NCI-H1105 treated with DMSO at 0.1 percent for 48 hours (cell line): ENCODE data around the gene DUSP22.

Experiments used
- DNase-seq: peaks from one replicate; lab custom pipeline; 2025; lab: John Stamatoyannopoulos, UW

Gene DUSP22

GRCh38 chr6:340186-340955, 48.1 kb downstream of the DUSP22 start:
- DNase-seq: no peak

DNA sequence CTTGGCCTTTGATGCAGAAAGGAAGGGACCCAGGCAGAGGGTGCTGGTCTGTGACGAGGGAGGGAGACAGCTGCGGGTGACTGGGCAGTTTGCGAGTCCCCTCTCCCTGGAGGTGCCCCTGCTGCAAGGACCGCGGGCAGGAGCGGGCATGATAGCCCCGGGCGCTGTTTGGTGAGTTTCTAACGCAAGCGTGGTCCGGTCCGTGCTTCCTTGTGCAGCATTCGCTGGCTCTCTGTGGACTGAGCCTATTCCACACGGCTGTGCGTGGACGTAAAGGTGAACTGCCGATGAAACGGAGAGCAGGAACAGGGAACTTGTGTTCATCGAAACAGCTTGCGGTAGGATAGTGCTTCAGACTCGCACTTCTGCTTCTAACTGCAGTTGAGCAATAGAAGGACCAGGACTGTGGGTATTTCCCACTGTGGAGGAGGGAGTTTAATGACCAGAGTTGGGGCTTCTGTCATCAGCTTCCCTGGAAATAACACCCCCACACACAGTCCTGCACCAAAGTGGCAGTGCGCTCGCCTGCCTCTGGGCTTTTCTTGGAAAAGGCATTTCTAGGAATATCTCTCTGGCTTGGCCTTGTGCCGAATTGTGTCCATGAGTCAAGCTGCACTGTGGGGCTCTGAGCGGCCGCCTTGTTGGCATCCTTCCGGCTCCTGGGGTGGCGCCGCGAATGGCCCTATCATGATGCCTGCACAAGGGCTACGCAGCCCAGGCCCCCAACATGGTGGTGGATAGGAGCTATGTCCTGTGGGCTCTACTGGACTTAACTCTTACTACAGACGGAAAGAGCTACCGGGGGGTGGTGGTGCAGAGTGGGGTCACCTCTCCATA, 48.9 kb downstream of the DUSP22 start:
- no peak for DNase-seq

DNA sequence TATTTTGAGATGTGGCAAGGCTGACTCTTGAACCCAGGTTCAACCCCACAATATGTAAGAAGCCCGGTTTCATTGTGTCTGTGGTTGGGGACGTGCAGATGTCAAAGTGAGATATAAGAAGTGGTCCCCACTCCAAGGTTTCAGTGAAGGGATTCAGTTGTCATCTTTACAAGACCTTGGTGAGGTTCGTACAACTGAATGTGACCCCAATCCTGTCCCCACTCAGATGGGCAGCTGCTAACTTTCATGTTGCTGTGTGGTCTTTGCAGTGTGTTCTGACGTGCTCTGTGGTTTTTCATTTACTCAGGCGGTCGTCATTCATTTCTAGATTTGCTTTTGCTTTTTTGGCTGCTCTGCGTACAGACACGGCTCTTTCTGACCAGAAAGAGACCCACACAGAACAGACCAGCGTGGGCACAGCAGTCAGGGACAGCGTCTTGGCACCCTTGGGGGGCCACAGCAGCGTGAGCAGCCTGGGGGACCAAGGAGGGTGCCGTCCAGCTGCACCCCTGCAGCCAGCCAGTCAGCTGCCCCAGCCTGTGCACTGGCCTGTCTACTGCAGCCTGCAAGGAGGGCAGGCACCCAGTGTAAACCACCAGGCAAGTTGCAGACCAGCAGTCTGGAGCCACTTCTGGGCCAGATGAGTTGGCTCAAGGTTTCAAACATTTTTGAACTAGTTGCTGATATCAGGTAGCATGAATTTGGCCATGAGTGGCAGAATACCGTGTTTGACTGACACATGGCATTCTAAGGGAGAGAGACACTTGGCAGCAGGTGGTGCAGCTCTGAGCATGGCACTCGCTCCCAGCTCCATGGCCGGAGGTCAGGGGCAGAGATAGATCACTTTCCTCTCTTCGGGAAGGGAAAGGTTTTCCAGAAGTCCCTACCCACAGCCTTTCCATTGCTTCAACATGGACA, 49.9 kb downstream of the DUSP22 start:
- no peak for DNase-seq

- DNase-seq: no peak
These were observed 50.5 kb downstream of the DUSP22 start for GRCh38 chr6:342832-343179.

- no peak for DNase-seq
These were observed 51.1 kb downstream of the DUSP22 start for GRCh38 chr6:343226-343935.

- no peak for DNase-seq
These were observed 51.9 kb downstream of the DUSP22 start for GRCh38 chr6:343960-344815.

DNA sequence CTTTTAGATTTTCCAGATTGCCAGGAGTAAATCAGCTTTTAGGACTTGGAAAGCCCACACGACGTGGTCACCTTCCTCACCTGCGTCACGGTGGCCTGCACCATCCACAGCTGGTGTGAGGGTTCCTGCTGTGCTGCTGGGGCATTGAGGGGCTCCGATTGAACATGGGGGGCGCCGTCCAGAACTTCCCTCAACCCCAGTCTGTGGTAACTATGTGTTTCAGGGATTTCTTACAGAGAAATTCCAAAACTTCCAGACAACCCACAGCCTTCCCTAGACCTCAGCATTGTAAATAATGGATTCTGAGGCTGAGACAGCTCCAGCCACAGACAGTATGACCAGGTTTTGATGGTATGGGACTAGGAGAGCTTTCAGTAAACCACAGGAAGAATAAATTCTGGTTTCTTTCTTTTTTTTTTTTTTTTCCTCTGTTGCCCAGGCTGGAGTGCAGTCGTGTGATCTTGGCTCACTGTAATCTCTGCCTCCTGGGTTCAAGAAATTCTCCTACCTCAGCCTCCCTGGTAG, 52.6 kb downstream of the DUSP22 start:
- DNase-seq: no peak

DNA sequence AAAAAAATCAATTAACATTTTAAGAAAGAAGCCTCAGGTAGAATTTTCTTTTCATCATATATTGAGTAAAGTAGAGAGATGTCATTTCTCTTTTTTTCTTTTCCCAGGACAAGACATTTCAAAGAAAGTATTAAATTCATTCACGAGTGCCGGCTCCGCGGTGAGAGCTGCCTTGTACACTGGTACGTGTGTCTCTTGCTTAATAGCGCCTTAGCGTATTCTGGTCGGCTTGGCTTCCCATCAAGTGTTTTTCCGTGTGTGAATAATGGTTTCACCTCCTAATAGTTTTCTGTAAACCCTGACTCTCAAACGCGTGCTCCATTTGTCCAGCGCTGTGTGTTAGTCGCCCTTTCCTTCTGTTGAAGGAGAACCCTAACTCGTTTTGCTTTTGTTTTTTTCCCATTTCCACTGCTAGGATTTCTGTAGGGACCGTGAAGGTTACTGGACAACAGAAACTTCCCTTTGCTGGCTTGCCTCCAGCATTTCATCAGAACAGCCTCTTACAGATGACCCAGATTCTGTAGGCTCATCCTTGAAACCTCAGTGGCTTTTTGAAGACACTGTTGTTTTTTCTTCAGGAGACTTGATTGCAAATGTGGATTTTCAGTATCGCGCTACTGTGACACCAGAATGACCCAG, 53.6 kb downstream of the DUSP22 start:
- no peak for DNase-seq

- DNase-seq: no peak
These were observed 54.2 kb downstream of the DUSP22 start for GRCh38 chr6:346386-347030.

DNA sequence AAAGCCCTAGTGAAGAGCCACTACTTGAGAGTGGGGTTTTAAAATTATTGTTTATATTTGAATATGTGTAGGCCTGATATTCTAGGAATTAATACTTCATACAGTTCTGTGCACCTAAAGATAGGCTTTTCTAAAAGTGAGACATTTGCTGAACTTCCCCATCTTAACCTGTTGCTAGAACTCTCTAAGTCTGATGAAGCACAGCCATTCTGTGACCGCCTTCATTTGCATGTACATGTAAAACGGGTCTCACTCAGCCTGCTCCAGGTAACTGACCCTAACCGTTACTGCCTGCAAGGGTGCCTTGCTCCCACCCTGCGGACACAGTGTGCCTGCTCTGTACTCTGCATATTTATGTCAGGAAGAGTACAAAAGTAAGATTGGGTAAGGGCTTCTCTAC, 54.9 kb downstream of the DUSP22 start:
- DNase-seq: no peak

DNA sequence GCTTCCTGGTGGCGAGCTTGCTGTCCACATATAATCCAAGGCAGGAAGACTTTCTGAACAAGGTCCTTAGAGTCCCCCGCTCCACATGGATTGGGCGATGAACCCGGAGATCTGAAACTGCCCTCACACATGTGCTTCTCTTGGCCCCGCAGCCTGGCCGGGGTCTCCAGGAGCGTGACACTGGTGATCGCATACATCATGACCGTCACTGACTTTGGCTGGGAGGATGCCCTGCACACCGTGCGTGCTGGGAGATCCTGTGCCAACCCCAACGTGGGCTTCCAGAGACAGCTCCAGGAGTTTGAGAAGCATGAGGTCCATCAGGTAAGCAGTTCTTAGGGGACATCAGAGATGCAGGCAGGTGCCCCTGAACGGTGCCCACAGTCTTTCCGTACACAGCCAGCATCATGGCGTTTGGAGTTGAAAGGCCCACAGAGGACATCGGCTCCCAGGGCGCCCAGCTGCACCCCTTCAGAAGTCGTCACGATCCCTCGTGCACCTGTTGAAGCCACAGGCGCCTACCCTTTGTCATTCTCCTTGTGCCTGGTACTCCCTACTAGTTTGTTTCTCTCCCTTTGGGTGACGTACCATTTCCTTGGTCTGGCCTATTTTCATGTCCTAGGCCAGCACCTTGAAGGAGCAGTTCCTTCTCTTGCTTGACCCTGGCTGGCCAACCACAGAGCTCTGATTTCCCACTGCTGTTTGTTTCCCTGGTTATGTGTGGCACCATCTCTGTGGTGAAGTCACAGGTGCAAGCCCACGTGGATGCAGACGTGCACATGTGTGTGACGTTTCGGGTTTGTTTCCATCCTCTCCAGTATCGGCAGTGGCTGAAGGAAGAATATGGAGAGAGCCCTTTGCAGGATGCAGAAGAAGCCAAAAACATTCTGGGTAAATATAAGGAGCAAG, 55.9 kb downstream of the DUSP22 start:
- DNase-seq: no peak

- DNase-seq: no peak
These were observed 56.6 kb downstream of the DUSP22 start for GRCh38 chr6:348860-349396.

- no peak for DNase-seq
These were observed 57.2 kb downstream of the DUSP22 start for GRCh38 chr6:349491-349921.

DNA sequence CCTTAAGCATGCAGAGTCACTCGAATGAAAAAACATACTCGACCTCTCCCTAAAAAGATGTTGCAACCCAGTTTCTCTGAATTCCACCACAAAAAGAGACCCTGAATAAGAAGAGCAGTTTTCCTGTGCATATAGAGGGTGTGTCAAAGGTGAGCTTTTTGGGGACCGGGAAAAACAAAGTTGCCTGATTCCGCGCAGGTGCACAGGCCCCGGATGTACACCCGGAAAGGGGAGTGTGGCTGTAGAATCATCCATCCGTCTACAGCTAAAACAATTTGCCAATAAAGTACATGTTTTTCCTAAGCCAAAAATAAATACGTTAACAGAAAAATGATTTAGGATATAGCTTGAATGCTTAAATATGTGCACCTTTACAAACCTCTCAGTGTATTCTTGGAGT, 58.1 kb downstream of the DUSP22 start:
- DNase-seq: no peak

DNA sequence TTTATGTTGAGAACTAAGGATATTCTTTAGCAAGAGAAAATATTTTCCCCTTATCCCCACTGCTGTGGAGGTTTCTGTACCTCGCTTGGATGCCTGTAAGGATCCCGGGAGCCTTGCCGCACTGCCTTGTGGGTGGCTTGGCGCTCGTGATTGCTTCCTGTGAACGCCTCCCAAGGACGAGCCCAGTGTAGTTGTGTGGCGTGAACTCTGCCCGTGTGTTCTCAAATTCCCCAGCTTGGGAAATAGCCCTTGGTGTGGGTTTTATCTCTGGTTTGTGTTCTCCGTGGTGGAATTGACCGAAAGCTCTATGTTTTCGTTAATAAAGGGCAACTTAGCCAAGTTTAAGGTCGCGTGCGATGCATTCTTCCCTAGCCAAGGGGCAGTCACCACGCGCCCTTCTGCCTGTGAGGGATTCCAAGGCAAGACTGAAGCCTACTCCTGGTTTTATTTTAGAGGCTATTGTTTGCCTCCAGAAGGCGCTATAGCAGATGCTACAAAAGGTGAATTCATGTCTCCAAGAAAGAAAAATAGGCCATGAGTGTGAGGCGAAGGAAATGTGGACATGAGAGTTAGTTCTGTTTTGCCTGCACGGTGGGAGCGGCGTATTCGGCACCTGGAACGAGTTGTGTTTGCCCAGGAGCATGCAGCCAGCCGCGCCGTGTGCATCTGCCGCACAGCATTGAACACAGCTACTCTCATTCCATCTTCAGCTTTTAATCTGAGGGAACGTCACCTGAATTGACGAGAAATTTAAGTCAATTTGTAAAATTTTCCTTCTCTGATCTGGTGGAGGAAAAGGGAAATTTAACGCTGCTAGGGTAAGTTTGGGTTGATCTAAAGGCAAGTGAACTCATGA, 59.0 kb downstream of the DUSP22 start:
- no peak for DNase-seq

DNA sequence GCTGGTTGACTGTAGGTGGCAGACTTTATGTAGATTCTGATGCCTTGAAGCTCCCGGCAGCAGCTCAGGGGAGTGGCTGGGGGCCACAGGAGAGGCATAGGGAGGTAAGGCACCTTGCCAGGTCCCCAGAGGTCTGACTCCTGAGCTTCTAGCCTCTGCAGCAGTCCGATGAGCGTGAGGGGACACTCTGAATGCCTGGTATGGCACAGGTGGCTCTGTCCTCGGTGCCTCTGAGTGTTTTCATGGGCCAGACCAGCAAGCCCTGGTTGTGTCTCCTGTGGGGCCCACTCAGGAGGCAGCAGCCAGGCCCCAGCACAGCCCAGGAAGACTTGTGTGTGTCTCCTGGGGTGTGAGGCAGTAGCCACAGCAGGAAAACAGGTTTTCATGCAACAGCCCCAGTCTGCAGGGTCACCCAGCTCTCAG, 59.6 kb downstream of the DUSP22 start:
- DNase-seq: no peak

GRCh38 chr6:352474-352873, 60.2 kb downstream of the DUSP22 start:
- no peak for DNase-seq
